Karpas-422 (cell line): ENCODE measurements around the gene ABCC2. TPM values are rescaled to one million over a fixed set of nuclear protein-coding genes. Genes with fewer than 3 reads are reported as not detected.
"Not testable (repeated sequence)": the region's sequence is repeated elsewhere in the genome, so short reads cannot be mapped to it uniquely, and the experiment has no call there.

Source experiments
- DNase-seq: peaks from one replicate; pipeline ENCODE4 v3.0.0-alpha.2; 2015
- H2AFZ ChIP-seq: fragments of 200-600 bp; sonication (generic); 2 replicates; pipeline ENCODE4 v1.6.1; 2014; ENCODE audit warnings: antibody characterized with exemption, low read length, mixed read lengths
- H3K27ac ChIP-seq: fragments of 200-600 bp; sonication (generic); 2 replicates; pipeline ENCODE4 v1.5.1; 2014; ENCODE audit warnings: mild to moderate bottlenecking, low read length, moderate library complexity
- H3K27me3 ChIP-seq: fragments of 200-600 bp; sonication (generic); 2 replicates; pipeline ENCODE4 v1.6.1; 2014; ENCODE audit warnings: low read length, mixed read lengths
- H3K36me3 ChIP-seq: fragments of 200-600 bp; sonication (generic); 2 replicates; pipeline ENCODE4 v1.6.1; 2014; ENCODE audit warnings: low read length, mixed read lengths; ENCODE audit not compliant: insufficient read depth
- H3K4me1 ChIP-seq: fragments of 200-600 bp; sonication (generic); 2 replicates; pipeline ENCODE4 v1.6.1; 2014; ENCODE audit warnings: mild to moderate bottlenecking, low read length, mixed read lengths
- H3K4me2 ChIP-seq: fragments of 200-600 bp; sonication (generic); 2 replicates; pipeline ENCODE4 v1.6.1; 2014; ENCODE audit warnings: low read length, low read depth, mild to moderate bottlenecking; ENCODE audit not compliant: poor library complexity, severe bottlenecking
- H3K4me3 ChIP-seq: fragments of 200-600 bp; sonication (generic); 2 replicates; pipeline ENCODE4 v1.5.1; 2014; ENCODE audit warnings: mild to moderate bottlenecking, antibody characterized with exemption, low read length, mixed read lengths
- H3K79me2 ChIP-seq: fragments of 200-600 bp; sonication (generic); 2 replicates; pipeline ENCODE4 v1.6.1; 2014; ENCODE audit warnings: mild to moderate bottlenecking, low read length, mixed read lengths
- H3K9ac ChIP-seq: fragments of 200-600 bp; sonication (generic); 2 replicates; pipeline ENCODE4 v1.6.0; 2014; ENCODE audit warnings: low read length
- H3K9me2 ChIP-seq: fragments of 200-600 bp; sonication (generic), shearing (Covaris generic); replicated peaks from 2 replicates; pipeline ENCODE4 v1.6.0; 2014; ENCODE audit warnings: mild to moderate bottlenecking, low read length, moderate library complexity; ENCODE audit not compliant: insufficient read depth
- H3K9me3 ChIP-seq: fragments of 300-700, 200-600 bp; sonication (generic); 2 replicates; pipeline ENCODE4 v1.6.1; 2014; ENCODE audit warnings: low read length, mixed read lengths
- H4K20me1 ChIP-seq: fragments of 200-600 bp; sonication (generic); 2 replicates; pipeline ENCODE4 v1.6.1; 2014; ENCODE audit warnings: mild to moderate bottlenecking, antibody characterized with exemption, low read length, low read depth; ENCODE audit not compliant: insufficient read depth
- total RNA-seq: library from RNA; depleted of rRNA; stranded (reverse); fragments of >200 nt; shearing (Covaris generic); gene quantifications from 2 replicates; pipeline ENCODE4 v1.2.3, GENCODE V29; 2014; ENCODE audit warnings: low replicate concordance

Gene ABCC2
- total RNA-seq, 1 experiment from 2014 or later, result 0.07 TPM

- Histone ChIP-seq H4K20me1 (no peaks in the 10 kb centered on the region), H3K36me3 (no peaks in the 10 kb centered on the region), H3K9me3 (no peaks in the 10 kb centered on the region), H3K9me2 (no peaks in the 10 kb centered on the region), H3K79me2 (no peaks in the 10 kb centered on the region), H2AFZ (no peak overlapping the region), H3K27me3 (no peaks in the 10 kb centered on the region), H3K4me2 (no peak overlapping the region), H3K4me1 (no peaks in the 10 kb centered on the region), H3K4me3 (no peak overlapping the region), H3K27ac (no peak overlapping the region), H3K9ac (no peak overlapping the region)
- DNase-seq, result no peak
Measured at GRCh38 chr10:99815621-99816020, 33.2 kb downstream of the ABCC2 start.

DNA sequence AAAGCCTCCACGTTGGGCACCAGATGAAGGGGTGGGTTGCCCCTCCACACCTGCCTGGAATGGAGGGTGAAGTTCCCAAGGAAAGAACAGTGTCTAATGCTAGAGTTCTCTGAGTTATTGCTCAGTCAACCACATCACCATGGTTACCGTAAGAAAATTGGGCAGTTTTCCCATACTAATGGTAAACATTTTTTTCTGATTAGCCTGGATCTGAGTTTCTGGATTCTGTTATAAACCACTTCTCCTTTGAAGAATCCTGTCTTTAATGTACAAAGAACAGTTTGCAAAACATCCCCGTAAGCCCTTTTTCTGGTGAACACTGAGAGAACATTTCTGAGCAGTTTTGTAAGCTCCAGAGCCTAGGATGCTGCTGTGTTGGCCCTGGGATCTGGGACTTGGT lies 45.5 kb downstream of the ABCC2 start:
- H4K20me1 ChIP-seq, result no peaks in the 10 kb centered on the region
- H3K27me3 ChIP-seq, result no peaks in the 10 kb centered on the region
- H3K36me3 ChIP-seq, result no peaks in the 10 kb centered on the region
- no peak overlapping the region for H3K4me3 ChIP-seq
- no peak for DNase-seq
- H3K9me3 ChIP-seq, result no peaks in the 10 kb centered on the region
- no peak overlapping the region for H3K9ac ChIP-seq
- H3K4me1 ChIP-seq, result no peaks in the 10 kb centered on the region
- no peak overlapping the region for H3K27ac ChIP-seq
- H2AFZ ChIP-seq, result no peak overlapping the region
- no peak overlapping the region for H3K4me2 ChIP-seq
- H3K9me2 ChIP-seq, result no peaks in the 10 kb centered on the region
- H3K79me2 ChIP-seq, result no peaks in the 10 kb centered on the region

- Histone ChIP-seq H3K36me3 (no peaks in the 10 kb centered on the region), H3K27me3 (no peaks in the 10 kb centered on the region), H3K9me2 (no peaks in the 10 kb centered on the region), H3K9ac (no peak overlapping the region), H3K4me3 (no peak overlapping the region), H2AFZ (no peak overlapping the region), H3K4me1 (no peaks in the 10 kb centered on the region), H3K4me2 (no peak overlapping the region), H3K9me3 (no peaks in the 10 kb centered on the region), H3K27ac (no peak overlapping the region), H3K79me2 (no peaks in the 10 kb centered on the region), H4K20me1 (no peaks in the 10 kb centered on the region)
- no peak for DNase-seq
Measured at GRCh38 chr10:99828464-99828863, 46.0 kb downstream of the ABCC2 start.

DNA sequence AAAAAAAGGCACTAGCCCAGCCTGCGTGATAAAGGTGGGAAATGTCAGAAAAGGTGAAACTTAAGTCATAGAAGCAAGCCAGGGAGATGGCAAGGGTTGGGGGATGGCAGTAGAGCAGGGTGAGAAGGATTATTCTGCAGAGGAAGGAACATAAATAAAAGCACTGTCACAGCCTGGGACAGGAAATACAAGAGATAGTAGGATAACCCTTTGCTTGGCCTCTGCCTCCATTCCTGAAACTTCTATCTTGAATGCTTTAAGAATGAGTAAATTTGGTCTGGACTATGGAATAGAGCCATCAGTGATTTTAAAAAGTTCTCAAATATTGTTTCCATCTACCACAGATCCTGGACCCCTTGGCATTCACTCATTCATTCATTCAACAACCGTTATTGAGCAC lies 50.0 kb downstream of the ABCC2 start:
- Histone ChIP-seq H2AFZ (no peak overlapping the region), H3K27ac (no peak overlapping the region), H3K9me3 (no peaks in the 10 kb centered on the region), H3K79me2 (no peaks in the 10 kb centered on the region), H3K4me2 (no peak overlapping the region), H3K9ac (no peak overlapping the region), H3K4me3 (no peak overlapping the region), H4K20me1 (no peaks in the 10 kb centered on the region), H3K4me1 (no peaks in the 10 kb centered on the region), H3K9me2 (no peaks in the 10 kb centered on the region), H3K27me3 (no peaks in the 10 kb centered on the region), H3K36me3 (no peaks in the 10 kb centered on the region)
- DNase-seq, result no peak

DNA sequence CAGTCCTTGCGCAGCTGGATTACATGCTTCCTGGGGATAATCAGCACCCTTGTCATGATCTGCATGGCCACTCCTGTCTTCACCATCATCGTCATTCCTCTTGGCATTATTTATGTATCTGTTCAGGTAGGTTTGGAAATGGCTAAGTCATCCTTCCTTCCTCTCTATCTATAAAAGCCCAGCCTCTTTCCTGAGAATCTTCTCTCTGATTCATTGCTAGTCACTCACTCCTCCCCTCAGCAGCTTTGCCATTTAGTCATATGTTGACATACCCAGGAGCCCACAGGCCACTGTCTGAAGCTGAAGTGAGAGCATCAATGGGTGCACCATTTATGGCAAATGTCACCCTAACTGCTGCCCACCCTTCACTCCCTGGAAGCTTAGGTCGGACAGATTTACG lies 52.0 kb downstream of the ABCC2 start:
- Histone ChIP-seq H3K27me3 (no peaks in the 10 kb centered on the region), H3K79me2 (no peaks in the 10 kb centered on the region), H4K20me1 (no peaks in the 10 kb centered on the region), H3K27ac (no peak overlapping the region), H3K9me3 (no peaks in the 10 kb centered on the region), H3K9me2 (no peaks in the 10 kb centered on the region), H3K4me3 (no peak overlapping the region), H3K36me3 (no peaks in the 10 kb centered on the region), H3K4me1 (no peaks in the 10 kb centered on the region), H2AFZ (no peak overlapping the region), H3K9ac (no peak overlapping the region), H3K4me2 (no peak overlapping the region)
- DNase-seq, result no peak

- no peaks in the 10 kb centered on the region for H3K9me3 ChIP-seq
- no peak for DNase-seq
- no peaks in the 10 kb centered on the region for H3K27me3 ChIP-seq
- no peak overlapping the region for H3K9ac ChIP-seq
- H3K9me2 ChIP-seq, result no peaks in the 10 kb centered on the region
- H4K20me1 ChIP-seq, result no peaks in the 10 kb centered on the region
- H3K27ac ChIP-seq, result no peak overlapping the region
- H3K79me2 ChIP-seq, result no peaks in the 10 kb centered on the region
- H3K4me2 ChIP-seq, result no peak overlapping the region
- no peaks in the 10 kb centered on the region for H3K36me3 ChIP-seq
- H3K4me3 ChIP-seq, result no peak overlapping the region
- H2AFZ ChIP-seq, result no peak overlapping the region
- H3K4me1 ChIP-seq, result no peaks in the 10 kb centered on the region
Measured at GRCh38 chr10:99835947-99836346, 53.5 kb downstream of the ABCC2 start.

DNA sequence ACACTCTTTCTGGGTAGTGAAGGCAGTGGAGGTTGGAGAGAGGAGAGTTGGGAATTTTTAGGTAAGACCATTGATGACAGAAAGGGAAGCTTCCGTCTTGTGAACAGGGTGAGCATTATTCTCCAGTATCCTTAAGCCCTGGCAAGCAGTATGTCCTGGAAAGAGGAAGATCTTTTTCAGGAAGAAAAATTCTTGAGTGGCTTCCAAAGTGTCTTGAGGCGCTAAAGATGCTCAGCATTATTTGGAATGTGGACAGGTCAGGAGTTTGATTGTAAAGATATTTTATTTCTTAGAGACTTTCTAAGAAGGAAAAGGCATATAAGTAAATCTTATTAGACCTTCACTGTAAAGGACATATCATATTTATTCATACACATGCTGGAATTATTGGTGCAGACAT lies 54.3 kb downstream of the ABCC2 start:
- Histone ChIP-seq H3K9me2 (no peaks in the 10 kb centered on the region), H3K27me3 (no peaks in the 10 kb centered on the region), H3K79me2 (no peaks in the 10 kb centered on the region), H3K9ac (no peak overlapping the region), H3K4me3 (no peak overlapping the region), H3K4me1 (no peaks in the 10 kb centered on the region), H3K4me2 (no peak overlapping the region), H2AFZ (no peak overlapping the region), H3K36me3 (no peaks in the 10 kb centered on the region), H4K20me1 (no peaks in the 10 kb centered on the region), H3K27ac (no peak overlapping the region), H3K9me3 (no peaks in the 10 kb centered on the region)
- no peak for DNase-seq

- DNase-seq, H3K4me1 ChIP-seq, H3K27ac ChIP-seq, H3K9me2 ChIP-seq, H3K36me3 ChIP-seq, H3K4me3 ChIP-seq, H3K79me2 ChIP-seq, H4K20me1 ChIP-seq, H3K4me2 ChIP-seq, H2AFZ ChIP-seq, H3K9ac ChIP-seq, H3K27me3 ChIP-seq, H3K9me3 ChIP-seq: not testable (repeated sequence)
Measured at GRCh38 chr10:99840859-99841258, 58.4 kb downstream of the ABCC2 start.

- Histone ChIP-seq H3K9me3 (no peaks in the 10 kb centered on the region), H3K36me3 (no peaks in the 10 kb centered on the region), H3K9ac (no peak overlapping the region), H3K9me2 (no peaks in the 10 kb centered on the region), H3K4me3 (no peak overlapping the region), H2AFZ (no peak overlapping the region), H3K27ac (no peak overlapping the region), H3K4me2 (no peak overlapping the region), H3K27me3 (no peaks in the 10 kb centered on the region), H4K20me1 (no peaks in the 10 kb centered on the region), H3K4me1 (peaks cover 6% of the 10 kb centered on the region; the same call in 1 of the 2 replicates), H3K79me2 (no peaks in the 10 kb centered on the region)
- no peak for DNase-seq
Measured at GRCh38 chr10:99841746-99842145, 59.3 kb downstream of the ABCC2 start.
